BLaER1 treated with 17β-estradiol and CSF1 and Interleukin-3, amounts not matched to agents 10 nM and 100 nM (cell line): ENCODE measurements around the gene SLC24A3.

Experiments used
- H3K27ac ChIP-seq, 11 experiments: shearing (Covaris generic); formaldehyde crosslinking; 2 replicates each; pipeline ENCODE4 v1.8.1; 2022
- H3K27me3 ChIP-seq, 11 experiments: shearing (Covaris generic); formaldehyde crosslinking; 2 replicates each; pipeline ENCODE4 v1.8.1; 2022
- H3K36me3 ChIP-seq, 11 experiments: shearing (Covaris generic); formaldehyde crosslinking; 2 replicates each; pipeline ENCODE4 v1.8.1; 2022
- H3K4me1 ChIP-seq, 10 experiments: shearing (Covaris generic); formaldehyde crosslinking; 2 replicates each; pipeline ENCODE4 v1.8.1; 2022
- H3K4me2 ChIP-seq, 11 experiments: shearing (Covaris generic); formaldehyde crosslinking; 2 replicates each; pipeline ENCODE4 v1.8.1; 2022
- H3K4me3 ChIP-seq, 10 experiments: shearing (Covaris generic); formaldehyde crosslinking; 2 replicates each; pipeline ENCODE4 v1.8.1; 2022
- H3K9ac ChIP-seq, 11 experiments: shearing (Covaris generic); formaldehyde crosslinking; 2 replicates each; pipeline ENCODE4 v1.8.1; 2022
- H3K9me3 ChIP-seq, 11 experiments: shearing (Covaris generic); formaldehyde crosslinking; replicated peaks in 1 of 11; 2 replicates each; pipeline ENCODE4 v1.8.1; 2022
- H4K20me1 ChIP-seq, 11 experiments: shearing (Covaris generic); formaldehyde crosslinking; 2 replicates each; pipeline ENCODE4 v1.8.1; 2022
- Cebpa-rat ChIP-seq, 11 experiments: shearing (Covaris generic); IDR thresholded peaks; 2 replicates each; pipeline ENCODE4 v1.8.1; 2022

Gene SLC24A3

GRCh38 chr20:19758133-19758500 is 545.7 kb downstream of the SLC24A3 start, which contains the start of gene RIN2:
Gene RIN2 (plus strand): TSS chr20:19758258. CDS start chr20:19889602, 131,344 bp downstream.
- Histone ChIP-seq H3K4me2 (peak within 1 kb of the TSS; percentile 90 to 100 (median 98)), H3K9ac (peak within 1 kb of the TSS; percentile 73 to 93 (median 87)), H4K20me1 (peaks cover 0 to 28% (median 0%) of the 10 kb centered on the region in 11 experiments; a peak in 4 of 22 replicates), H3K4me1 (peaks cover 39 to 53% (median 46%) of the 10 kb centered on the region in 10 experiments), H3K4me3 (peak within 1 kb of the TSS; percentile 68 to 84 (median 76)), H3K36me3 (peaks cover 0 to 6% (median 0%) of the 10 kb centered on the region in 11 experiments; a peak in 1 of 22 replicates), H3K27ac (peak within 1 kb of the TSS; percentile 84 to 94 (median 86)), H3K9me3 (no peaks in the 10 kb centered on the region), H3K27me3 (no peaks in the 10 kb centered on the region)
- TF ChIP-seq Cebpa-rat (IDR thresholded peaks at IDR 0.05), result no peak

GRCh38 chr20:19758501-19759331 is 546.3 kb downstream of the SLC24A3 start:
- H3K9ac ChIP-seq, result peak overlapping the region; percentile 73 to 93 (median 87)
- peaks cover 0 to 34% (median 0%) of the 10 kb centered on the region in 11 experiments; a peak in 4 of 22 replicates for H4K20me1 ChIP-seq
- H3K27me3 ChIP-seq, result no peaks in the 10 kb centered on the region
- peaks cover 0 to 7% (median 0%) of the 10 kb centered on the region in 11 experiments; a peak in 1 of 22 replicates for H3K36me3 ChIP-seq
- peak overlapping the region; percentile 84 to 94 (median 86) for H3K27ac ChIP-seq
- no peaks in the 10 kb centered on the region for H3K9me3 ChIP-seq
- no peak for TF ChIP-seq Cebpa-rat (IDR thresholded peaks at IDR 0.05)
- peak overlapping the region; percentile 90 to 100 (median 98) for H3K4me2 ChIP-seq
- peaks cover 39 to 53% (median 46%) of the 10 kb centered on the region in 10 experiments for H3K4me1 ChIP-seq
- peak overlapping the region; percentile 68 to 84 (median 76) for H3K4me3 ChIP-seq

DNA sequence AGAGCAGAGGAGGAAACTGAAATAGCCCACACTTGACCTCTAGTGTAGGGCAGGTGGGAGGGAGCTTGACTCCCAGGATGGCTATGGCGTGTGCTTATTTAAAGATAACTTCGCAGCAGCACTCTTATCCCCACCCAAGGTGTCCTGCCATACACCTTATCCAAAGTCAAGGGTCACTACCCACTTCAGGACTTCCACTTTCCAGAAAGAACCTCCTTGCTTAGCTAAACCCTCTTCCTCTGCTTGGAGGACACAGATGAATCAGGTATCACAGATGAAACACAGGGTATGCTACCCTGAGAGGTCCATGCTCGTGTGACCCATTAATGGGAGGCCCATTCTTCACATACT is 547.9 kb downstream of the SLC24A3 start:
- peak overlapping the region in 6 of 11 experiments; percentile 21 to 93 (median 88); a peak in 8 of 22 replicates for H3K9ac ChIP-seq
- peaks cover 0 to 49% (median 0%) of the 10 kb centered on the region in 11 experiments; a peak in 4 of 22 replicates for H4K20me1 ChIP-seq
- no peak for TF ChIP-seq Cebpa-rat (IDR thresholded peaks at IDR 0.05)
- no peaks in the 10 kb centered on the region for H3K27me3 ChIP-seq
- peak overlapping the region in 9 of 11 experiments; percentile 62 to 94 (median 86); a peak in 18 of 22 replicates for H3K27ac ChIP-seq
- H3K4me3 ChIP-seq, result peak overlapping the region in 4 of 10 experiments; percentile 77 to 84 (median 80); a peak in 3 of 20 replicates
- no peaks in the 10 kb centered on the region for H3K9me3 ChIP-seq
- peak overlapping the region; percentile 90 to 100 (median 98) for H3K4me2 ChIP-seq
- peaks cover 41 to 54% (median 48%) of the 10 kb centered on the region in 10 experiments for H3K4me1 ChIP-seq
- peaks cover 0 to 7% (median 0%) of the 10 kb centered on the region in 11 experiments; a peak in 1 of 22 replicates for H3K36me3 ChIP-seq

DNA sequence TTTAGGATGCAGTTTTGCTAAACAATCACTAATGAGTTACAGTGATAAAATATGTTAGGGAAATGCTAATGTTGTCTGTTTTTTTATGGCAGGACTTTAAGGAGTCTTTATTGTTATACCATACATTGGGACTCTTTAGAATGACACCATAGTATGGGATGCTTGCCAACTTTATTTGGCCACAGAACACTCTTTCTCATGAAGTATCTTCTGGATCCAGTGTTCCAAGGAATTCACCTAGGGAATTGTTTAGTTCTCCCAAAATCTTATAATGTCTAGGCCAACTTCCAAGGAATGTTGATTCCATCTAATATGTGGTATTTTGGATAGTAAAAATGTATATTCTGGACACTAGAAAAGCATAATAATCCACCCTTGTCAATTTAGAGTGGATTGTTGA is 548.9 kb downstream of the SLC24A3 start:
- Histone ChIP-seq H3K9ac (no peak overlapping the region), H3K4me1 (peaks cover 41 to 54% (median 48%) of the 10 kb centered on the region in 10 experiments), H3K9me3 (no peaks in the 10 kb centered on the region), H3K27me3 (no peaks in the 10 kb centered on the region), H3K4me2 (peak overlapping the region in 9 of 11 experiments; percentile 25 to 100 (median 96); a peak in 12 of 22 replicates), H3K27ac (peak overlapping the region in 2 of 11 experiments; percentile 10 to 90; a peak in 2 of 22 replicates), H4K20me1 (peaks cover 0 to 58% (median 0%) of the 10 kb centered on the region in 11 experiments; a peak in 5 of 22 replicates), H3K36me3 (peaks cover 0 to 7% (median 0%) of the 10 kb centered on the region in 11 experiments; a peak in 2 of 22 replicates), H3K4me3 (no peak overlapping the region)
- TF ChIP-seq Cebpa-rat (IDR thresholded peaks at IDR 0.05), result no peak

GRCh38 chr20:19761841-19762240 is 549.4 kb downstream of the SLC24A3 start:
- peak overlapping the region in 9 of 11 experiments; percentile 2 to 100 (median 58); a peak in 10 of 22 replicates for H3K4me2 ChIP-seq
- no peaks in the 10 kb centered on the region for H3K9me3 ChIP-seq
- no peak overlapping the region for H3K9ac ChIP-seq
- H3K4me3 ChIP-seq, result no peak overlapping the region
- peaks cover 37 to 51% (median 44%) of the 10 kb centered on the region in 10 experiments for H3K4me1 ChIP-seq
- H4K20me1 ChIP-seq, result peaks cover 0 to 63% (median 0%) of the 10 kb centered on the region in 11 experiments; a peak in 5 of 22 replicates
- no peak for TF ChIP-seq Cebpa-rat (IDR thresholded peaks at IDR 0.05)
- peaks cover 0 to 7% (median 0%) of the 10 kb centered on the region in 11 experiments; a peak in 2 of 22 replicates for H3K36me3 ChIP-seq
- H3K27ac ChIP-seq, result 0 out of 22 replicates have a peak overlapping the region, but pooled peaks of 1 of the 11 experiments have one; percentile 10
- no peaks in the 10 kb centered on the region for H3K27me3 ChIP-seq

- no peaks in the 10 kb centered on the region for H3K9me3 ChIP-seq
- H3K4me1 ChIP-seq, result peaks cover 22 to 45% (median 34%) of the 10 kb centered on the region in 10 experiments
- H3K4me3 ChIP-seq, result no peak overlapping the region
- H3K9ac ChIP-seq, result no peak overlapping the region
- H3K4me2 ChIP-seq, result peak overlapping the region in 3 of 11 experiments; percentile 4 to 27 (median 16); a peak in 1 of 22 replicates
- no peaks in the 10 kb centered on the region for H3K27me3 ChIP-seq
- H3K36me3 ChIP-seq, result peaks cover 0 to 12% (median 0%) of the 10 kb centered on the region in 11 experiments; a peak in 2 of 22 replicates
- H4K20me1 ChIP-seq, result peaks cover 0 to 86% (median 6%) of the 10 kb centered on the region in 11 experiments; a peak in 6 of 22 replicates
- H3K27ac ChIP-seq, result no peak overlapping the region
- TF ChIP-seq Cebpa-rat (IDR thresholded peaks at IDR 0.05), result no peak
Observed at GRCh38 chr20:19764207-19764606, 551.8 kb downstream of the SLC24A3 start.

DNA sequence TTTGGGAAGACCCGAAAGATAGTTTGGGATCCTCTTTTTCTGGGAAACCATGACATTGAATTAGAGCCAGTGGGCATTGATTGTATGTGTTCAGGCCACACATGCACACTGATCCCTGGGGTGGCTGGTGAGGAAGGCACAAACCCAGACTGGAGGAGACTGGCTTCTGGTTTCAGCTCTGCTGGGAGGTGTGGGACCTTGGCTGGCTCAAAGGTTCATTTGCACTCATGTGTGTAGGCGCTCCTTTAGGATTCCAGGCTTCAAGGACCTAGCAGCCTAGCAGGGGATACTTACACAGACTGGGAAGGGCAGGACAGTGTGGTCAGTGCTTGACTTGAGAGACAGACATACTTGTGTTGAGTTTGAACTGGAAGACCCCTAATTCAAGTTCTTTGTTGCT is 552.8 kb downstream of the SLC24A3 start:
- Histone ChIP-seq H3K4me2 (no peak overlapping the region), H3K4me1 (peaks cover 12 to 37% (median 25%) of the 10 kb centered on the region in 10 experiments; a peak in 19 of 20 replicates), H3K9me3 (no peaks in the 10 kb centered on the region), H3K27me3 (no peaks in the 10 kb centered on the region), H4K20me1 (peaks cover 0 to 79% (median 6%) of the 10 kb centered on the region in 11 experiments; a peak in 6 of 22 replicates), H3K36me3 (peaks cover 0 to 16% (median 0%) of the 10 kb centered on the region in 11 experiments; a peak in 2 of 22 replicates), H3K9ac (no peak overlapping the region), H3K4me3 (no peak overlapping the region), H3K27ac (no peak overlapping the region)
- TF ChIP-seq Cebpa-rat (IDR thresholded peaks at IDR 0.05), result no peak

DNA sequence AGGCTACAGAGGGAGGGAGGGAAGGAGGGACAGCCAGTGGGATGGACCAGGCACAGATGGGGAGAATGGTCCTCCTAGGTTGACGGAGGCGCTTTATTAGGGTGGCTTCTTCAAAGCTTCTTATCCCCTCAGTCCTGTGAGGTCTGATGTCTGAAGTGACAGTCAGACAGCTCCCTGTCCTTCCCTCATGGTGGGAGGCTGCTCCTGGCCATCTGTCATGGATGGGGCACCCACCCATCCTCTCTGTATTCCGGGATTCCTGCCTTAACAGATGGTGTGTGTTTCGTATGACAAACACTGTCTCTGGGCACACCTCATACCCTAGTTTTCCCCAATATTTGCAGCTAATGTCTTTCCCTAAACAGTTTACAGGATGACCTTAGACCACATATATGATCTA is 553.5 kb downstream of the SLC24A3 start:
- Histone ChIP-seq H3K4me1 (peaks cover 9 to 32% (median 20%) of the 10 kb centered on the region in 10 experiments; a peak in 19 of 20 replicates), H3K9me3 (no peaks in the 10 kb centered on the region), H4K20me1 (peaks cover 0 to 73% (median 6%) of the 10 kb centered on the region in 11 experiments; a peak in 6 of 22 replicates), H3K27me3 (no peaks in the 10 kb centered on the region), H3K36me3 (peaks cover 0 to 16% (median 0%) of the 10 kb centered on the region in 11 experiments; a peak in 2 of 22 replicates), H3K4me2 (no peak overlapping the region), H3K9ac (no peak overlapping the region), H3K27ac (no peak overlapping the region), H3K4me3 (no peak overlapping the region)
- no peak for TF ChIP-seq Cebpa-rat (IDR thresholded peaks at IDR 0.05)
